Measurements from ENCODE around the gene RCSD1.

The RCSD1 gene

GRCh38 chr1:167661527-167662426 lies 31.7 kb downstream of the RCSD1 start:
- Histone ChIP-seq H3K27me3 (ENCODE audit: insufficient read depth, low read length) (no peaks in the 10 kb centered on the region; the same call in 1 of the 2 replicates), H3K9me3 (ENCODE audit: insufficient read depth, low read depth, low read length) (no peaks in the 10 kb centered on the region), H3K36me3 (ENCODE audit: insufficient read depth, low read depth, low read length) (no peaks in the 10 kb centered on the region), H3K4me1 (ENCODE audit: insufficient read depth, low read length) (no peaks in the 10 kb centered on the region), H3K27ac (ENCODE audit: low read length) (no peak overlapping the region), H3K4me3 (ENCODE audit: low read length) (no peak overlapping the region), H3K9ac (ENCODE audit: low read depth, low read length) (no peak overlapping the region)

DNA sequence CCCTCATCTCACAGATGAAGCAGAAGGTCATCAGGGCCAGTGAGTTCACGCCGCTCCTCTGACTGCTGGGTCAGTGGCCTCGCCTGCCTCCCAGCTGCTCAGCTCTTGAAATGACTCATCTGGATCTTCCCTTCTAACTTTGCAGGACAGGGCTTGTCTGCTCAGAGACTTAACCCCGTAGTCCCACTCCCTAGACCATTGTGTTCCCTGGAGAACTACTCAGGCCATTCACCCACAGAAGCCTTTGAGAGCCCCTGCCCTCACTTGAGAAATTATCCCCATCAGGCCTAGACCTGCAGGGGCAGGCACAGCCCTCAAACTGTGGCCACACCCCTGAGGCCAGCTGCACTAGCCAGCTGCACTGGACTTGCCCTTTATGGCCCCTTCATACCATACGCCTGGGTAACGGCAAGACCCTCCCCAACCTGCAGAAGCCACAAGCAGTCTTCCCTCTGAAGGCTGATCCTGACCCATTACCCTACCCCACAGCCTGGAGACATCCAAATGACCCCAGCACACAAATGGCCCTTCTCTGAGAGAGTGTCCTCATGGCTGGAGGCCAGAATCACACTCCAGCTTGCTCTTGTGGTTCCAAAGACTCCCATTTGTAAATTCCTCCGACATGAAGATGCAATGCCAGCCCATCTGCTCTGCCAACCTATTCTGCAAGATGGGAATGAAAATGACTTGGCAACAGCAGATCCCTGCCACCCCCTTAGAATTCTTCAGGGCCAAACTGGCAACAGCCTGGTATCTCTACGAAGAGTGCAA lies 33.2 kb downstream of the RCSD1 start:
- Histone ChIP-seq H3K36me3 (ENCODE audit: insufficient read depth, low read depth, low read length) (no peaks in the 10 kb centered on the region), H3K27me3 (ENCODE audit: insufficient read depth, low read length) (no peaks in the 10 kb centered on the region; the same call in 1 of the 2 replicates), H3K4me1 (ENCODE audit: insufficient read depth, low read length) (no peaks in the 10 kb centered on the region), H3K9ac (ENCODE audit: low read depth, low read length) (no peak overlapping the region), H3K9me3 (ENCODE audit: insufficient read depth, low read depth, low read length) (no peaks in the 10 kb centered on the region), H3K27ac (ENCODE audit: low read length) (no peak overlapping the region), H3K4me3 (ENCODE audit: low read length) (no peak overlapping the region)

- H3K27ac ChIP-seq (ENCODE audit: low read length), result no peak overlapping the region
- H3K4me1 ChIP-seq (ENCODE audit: insufficient read depth, low read length), result no peaks in the 10 kb centered on the region
- no peaks in the 10 kb centered on the region for H3K36me3 ChIP-seq (ENCODE audit: insufficient read depth, low read depth, low read length)
Observed at GRCh38 chr1:167665469-167665868, 35.4 kb downstream of the RCSD1 start.

GRCh38 chr1:167666416-167666815 lies 36.4 kb downstream of the RCSD1 start:
- no peaks in the 10 kb centered on the region for H3K9me3 ChIP-seq (ENCODE audit: insufficient read depth, low read depth, low read length)
- H3K4me3 ChIP-seq (ENCODE audit: low read length), result no peak overlapping the region
- no peaks in the 10 kb centered on the region for H3K27me3 ChIP-seq (ENCODE audit: insufficient read depth, low read length)
- H3K36me3 ChIP-seq (ENCODE audit: insufficient read depth, low read depth, low read length), result no peaks in the 10 kb centered on the region
- no peak overlapping the region for H3K27ac ChIP-seq (ENCODE audit: low read length)
- no peak overlapping the region for H3K9ac ChIP-seq (ENCODE audit: low read depth, low read length)
- no peaks in the 10 kb centered on the region for H3K4me1 ChIP-seq (ENCODE audit: insufficient read depth, low read length)

More at GRCh38 chr1:167665469-167665868, 35.4 kb downstream of the RCSD1 start:
- no peak overlapping the region for H3K9ac ChIP-seq (ENCODE audit: low read depth, low read length)
- H3K9me3 ChIP-seq (ENCODE audit: insufficient read depth, low read depth, low read length), result no peaks in the 10 kb centered on the region
- H3K27me3 ChIP-seq (ENCODE audit: insufficient read depth, low read length), result no peaks in the 10 kb centered on the region
- H3K4me3 ChIP-seq (ENCODE audit: low read length), result no peak overlapping the region

DNA sequence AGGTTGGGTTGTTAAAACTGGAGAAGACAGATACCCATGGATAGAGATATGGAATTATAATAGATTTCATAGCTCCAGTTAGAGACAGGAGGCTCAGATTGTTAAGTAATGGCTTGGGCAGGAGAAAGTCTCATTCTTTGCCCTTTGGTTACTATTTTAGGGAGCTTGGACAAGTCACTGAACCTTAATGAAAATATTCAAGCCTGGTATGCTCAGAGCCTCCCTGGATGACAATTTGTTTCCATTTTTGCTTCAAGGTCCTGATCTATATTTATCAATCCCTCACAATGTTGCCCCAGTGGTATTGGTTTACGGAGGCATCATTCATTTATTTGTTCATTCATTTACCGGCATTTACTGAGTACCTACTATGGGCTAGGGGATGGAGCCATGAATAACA lies 37.5 kb downstream of the RCSD1 start:
- no peak overlapping the region for H3K4me3 ChIP-seq (ENCODE audit: low read length)

DNA sequence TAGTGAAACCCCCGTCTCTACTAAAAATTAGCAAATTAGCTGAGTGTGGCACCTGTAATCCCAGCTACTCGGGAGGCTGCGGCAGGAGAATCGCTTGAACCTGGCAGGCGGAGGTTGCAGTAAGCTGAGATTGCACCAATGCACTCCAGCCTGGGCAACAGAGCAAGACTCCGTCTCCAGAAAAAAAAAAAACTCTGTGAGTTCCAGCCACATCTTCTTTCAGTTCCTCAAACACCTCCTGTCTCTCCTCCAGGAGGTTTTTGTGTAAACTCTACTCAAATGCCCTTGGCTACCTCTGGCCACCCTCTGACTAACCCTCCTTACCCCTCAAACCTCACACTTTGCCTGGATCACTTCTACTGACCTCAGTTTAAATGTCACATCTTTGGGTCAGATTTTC lies 38.1 kb downstream of the RCSD1 start:
- Histone ChIP-seq H3K9ac (ENCODE audit: low read depth, low read length) (no peak overlapping the region), H3K4me1 (ENCODE audit: insufficient read depth, low read length) (no peaks in the 10 kb centered on the region), H3K4me3 (ENCODE audit: low read length) (no peak overlapping the region), H3K9me3 (ENCODE audit: insufficient read depth, low read depth, low read length) (no peaks in the 10 kb centered on the region), H3K36me3 (ENCODE audit: insufficient read depth, low read depth, low read length) (no peaks in the 10 kb centered on the region), H3K27ac (ENCODE audit: low read length) (no peak overlapping the region), H3K27me3 (ENCODE audit: insufficient read depth, low read length) (no peaks in the 10 kb centered on the region)

More for the DNA sequence above, 37.5 kb downstream of the RCSD1 start:
- Histone ChIP-seq H3K27me3 (ENCODE audit: insufficient read depth, low read length) (no peaks in the 10 kb centered on the region), H3K9me3 (ENCODE audit: insufficient read depth, low read depth, low read length) (no peaks in the 10 kb centered on the region), H3K4me1 (ENCODE audit: insufficient read depth, low read length) (no peaks in the 10 kb centered on the region), H3K27ac (ENCODE audit: low read length) (no peak overlapping the region), H3K9ac (ENCODE audit: low read depth, low read length) (no peak overlapping the region), H3K36me3 (ENCODE audit: insufficient read depth, low read depth, low read length) (no peaks in the 10 kb centered on the region)

DNA sequence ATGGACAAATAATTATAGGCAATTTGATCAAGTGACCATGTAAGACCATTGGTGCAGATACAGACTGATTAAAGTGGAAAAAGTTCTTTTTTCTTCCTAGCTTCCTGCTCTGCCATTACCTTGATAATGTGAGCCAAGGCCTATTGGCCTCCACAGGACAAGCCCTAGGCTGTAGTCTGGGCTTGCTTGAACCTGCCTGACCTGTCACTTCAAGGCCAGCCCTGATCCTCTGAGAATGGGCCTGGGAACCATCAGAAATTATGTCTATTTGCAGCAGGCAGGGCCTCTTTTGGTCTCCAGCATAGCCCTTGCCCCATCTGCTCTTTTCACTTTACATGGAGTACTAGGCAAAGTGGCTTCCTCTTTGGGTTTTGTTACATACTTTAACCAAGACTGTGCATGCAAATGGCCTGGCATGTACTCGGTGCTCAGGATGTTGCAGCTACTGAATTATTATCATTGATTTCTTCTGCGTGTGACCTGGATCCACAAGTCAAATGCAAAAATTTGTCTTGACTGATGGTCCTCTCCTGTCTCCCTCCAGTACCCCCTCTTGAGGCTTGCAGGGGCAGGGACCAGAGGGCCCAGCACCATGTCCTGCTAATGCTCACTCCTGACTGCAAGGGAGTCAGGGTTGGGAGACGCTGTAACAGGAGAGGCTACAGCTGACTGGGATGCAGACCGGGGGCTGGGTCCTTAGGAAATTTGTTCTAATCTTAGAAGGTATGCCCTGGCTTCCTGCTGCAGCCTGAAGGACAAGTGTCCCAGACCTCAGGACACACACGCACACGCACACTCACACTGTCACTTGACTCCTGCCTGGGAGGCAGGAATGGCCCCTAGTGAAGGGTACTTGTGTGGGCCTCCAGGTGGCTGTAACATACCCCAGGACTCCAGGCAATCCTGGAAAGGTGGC lies 39.4 kb downstream of the RCSD1 start:
- no peaks in the 10 kb centered on the region for H3K36me3 ChIP-seq (ENCODE audit: insufficient read depth, low read depth, low read length)
- no peak overlapping the region for H3K4me3 ChIP-seq (ENCODE audit: low read length)
- no peaks in the 10 kb centered on the region for H3K4me1 ChIP-seq (ENCODE audit: insufficient read depth, low read length)
- no peaks in the 10 kb centered on the region for H3K9me3 ChIP-seq (ENCODE audit: insufficient read depth, low read depth, low read length)
- H3K27ac ChIP-seq (ENCODE audit: low read length), result no peak overlapping the region
- H3K9ac ChIP-seq (ENCODE audit: low read depth, low read length), result no peak overlapping the region
- no peaks in the 10 kb centered on the region for H3K27me3 ChIP-seq (ENCODE audit: insufficient read depth, low read length)

DNA sequence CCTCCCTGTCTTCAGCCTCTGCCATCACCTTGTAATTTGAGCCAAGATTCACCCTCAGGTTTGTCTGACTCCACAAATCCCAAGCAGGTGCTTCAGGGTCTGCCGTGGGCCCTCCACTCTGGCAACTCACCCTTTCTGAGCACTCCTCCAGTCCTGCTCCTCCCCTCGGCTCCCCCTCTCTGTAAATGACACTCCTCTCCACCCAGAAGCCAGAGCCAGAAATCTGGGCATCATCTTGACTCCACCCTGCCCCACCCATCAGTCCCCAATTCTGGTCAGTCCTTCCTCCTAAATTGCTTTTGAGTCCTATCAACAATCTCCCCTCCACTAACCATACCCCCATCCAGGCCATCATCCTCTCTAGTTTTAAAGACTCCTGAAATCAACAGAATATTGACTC lies 40.5 kb downstream of the RCSD1 start:
- Histone ChIP-seq H3K36me3 (ENCODE audit: insufficient read depth, low read depth, low read length) (no peaks in the 10 kb centered on the region), H3K9ac (ENCODE audit: low read depth, low read length) (no peak overlapping the region), H3K27me3 (ENCODE audit: insufficient read depth, low read length) (no peaks in the 10 kb centered on the region), H3K9me3 (ENCODE audit: insufficient read depth, low read depth, low read length) (no peaks in the 10 kb centered on the region), H3K4me3 (ENCODE audit: low read length) (no peak overlapping the region), H3K4me1 (ENCODE audit: insufficient read depth, low read length) (no peaks in the 10 kb centered on the region), H3K27ac (ENCODE audit: low read length) (no peak overlapping the region)

- Histone ChIP-seq H3K36me3 (ENCODE audit: insufficient read depth, low read depth, low read length) (no peaks in the 10 kb centered on the region), H3K4me3 (ENCODE audit: low read length) (no peak overlapping the region), H3K4me1 (ENCODE audit: insufficient read depth, low read length) (no peaks in the 10 kb centered on the region), H3K9ac (ENCODE audit: low read depth, low read length) (no peak overlapping the region), H3K9me3 (ENCODE audit: insufficient read depth, low read depth, low read length) (no peaks in the 10 kb centered on the region), H3K27ac (ENCODE audit: low read length) (no peak overlapping the region), H3K27me3 (ENCODE audit: insufficient read depth, low read length) (no peaks in the 10 kb centered on the region)
Observed at GRCh38 chr1:167671727-167672511, 41.9 kb downstream of the RCSD1 start.

- Histone ChIP-seq H3K4me1 (ENCODE audit: insufficient read depth, low read length) (no peaks in the 10 kb centered on the region), H3K36me3 (ENCODE audit: insufficient read depth, low read depth, low read length) (no peaks in the 10 kb centered on the region), H3K9ac (ENCODE audit: low read depth, low read length) (no peak overlapping the region), H3K27me3 (ENCODE audit: insufficient read depth, low read length) (no peaks in the 10 kb centered on the region), H3K9me3 (ENCODE audit: insufficient read depth, low read depth, low read length) (no peaks in the 10 kb centered on the region), H3K4me3 (ENCODE audit: low read length) (no peak overlapping the region), H3K27ac (ENCODE audit: low read length) (no peak overlapping the region)
Observed at GRCh38 chr1:167672831-167673230, 42.8 kb downstream of the RCSD1 start.

- Histone ChIP-seq H3K36me3 (ENCODE audit: insufficient read depth, low read depth, low read length) (no peaks in the 10 kb centered on the region), H3K9ac (ENCODE audit: low read depth, low read length) (no peak overlapping the region), H3K4me3 (ENCODE audit: low read length) (no peak overlapping the region)
Observed at GRCh38 chr1:167673265-167673664, 43.2 kb downstream of the RCSD1 start.

More at GRCh38 chr1:167673265-167673664, 43.2 kb downstream of the RCSD1 start:
- Histone ChIP-seq H3K4me1 (ENCODE audit: insufficient read depth, low read length) (no peaks in the 10 kb centered on the region), H3K27ac (ENCODE audit: low read length) (no peak overlapping the region), H3K9me3 (ENCODE audit: insufficient read depth, low read depth, low read length) (no peaks in the 10 kb centered on the region), H3K27me3 (ENCODE audit: insufficient read depth, low read length) (no peaks in the 10 kb centered on the region)

All from iPS-20b (cell line).